ENCODE results near the gene PRDM12. TPM values are rescaled to one million over a fixed set of nuclear protein-coding genes. Genes with fewer than 3 reads are reported as not detected.

The PRDM12 gene
- polyA plus RNA-seq, 1 donor (not counting 4 experiments of a cell fraction or from before 2014, with no cell fraction given), result not detected

- no peaks in the 10 kb centered on the region for H3K9me3 ChIP-seq (ENCODE audit: control insufficient read depth, low read depth, low read length)
- H3K9ac ChIP-seq (ENCODE audit: control insufficient read depth, extremely low read depth, insufficient read depth, low read length), result no peak overlapping the region
- H3K27me3 ChIP-seq (ENCODE audit: control insufficient read depth, extremely low read depth, insufficient read depth, low read length), result no peaks in the 10 kb centered on the region
- H3K79me2 ChIP-seq (ENCODE audit: control insufficient read depth, insufficient read depth, low read length), result no peaks in the 10 kb centered on the region
- no peak overlapping the region for H3K27ac ChIP-seq (ENCODE audit: control insufficient read depth, insufficient read depth, low read length)
- TF ChIP-seq EZH2 (IDR thresholded peaks at IDR 0.05; ENCODE audit: low read length) (no peak), CTCF (optimal IDR thresholded peaks at IDR 0.05 in 1 of 3, IDR thresholded peaks at IDR 0.05 in 1 of 3, conservative IDR thresholded peaks at IDR 0.05 in 1 of 3; ENCODE audit: extremely low read depth in 1 of 3, insufficient read depth in 2 of 3, low read length in 3 of 3) (no peak)
- H2AFZ ChIP-seq (ENCODE audit: control insufficient read depth, low read length), result no peak overlapping the region
- no peak overlapping the region for H3K4me3 ChIP-seq (ENCODE audit: control insufficient read depth in 2 of 3, extremely low read depth in 1 of 3, insufficient read depth in 2 of 3, low read depth in 1 of 3, low read length in 3 of 3)
- dilution Hi-C loops (cut with MboI; ENCODE audit: extremely low pct_ligation_motif_present, low sequenced_read_pairs), result no loop called here
- FAIRE-seq, result no peak
- H3K4me2 ChIP-seq (ENCODE audit: control insufficient read depth, extremely low read depth, insufficient read depth, low read depth, low read length), result no peak overlapping the region
- H3K36me3 ChIP-seq (ENCODE audit: control insufficient read depth in 2 of 2, extremely low read depth in 1 of 2, insufficient read depth in 2 of 2, low read length in 2 of 2), result peaks cover 42 to 54% of the 10 kb centered on the region in 2 experiments
- H4K20me1 ChIP-seq (ENCODE audit: control insufficient read depth, extremely low read depth, insufficient read depth, low read length), result peaks cover 3% of the 10 kb centered on the region
- H3K4me1 ChIP-seq (ENCODE audit: control insufficient read depth, extremely low read depth, insufficient read depth, low read length), result no peaks in the 10 kb centered on the region
- H3K9me1 ChIP-seq (ENCODE audit: control insufficient read depth, extremely low read depth, insufficient read depth, low read length), result no peaks in the 10 kb centered on the region
- DNase-seq (ENCODE audit: low read depth, low spot score), result no peak
These were observed 40.9 kb upstream of the PRDM12 start for GRCh38 chr9:130623466-130623865.

- H3K79me2 ChIP-seq (ENCODE audit: control insufficient read depth, insufficient read depth, low read length), result no peaks in the 10 kb centered on the region
- TF ChIP-seq CTCF (optimal IDR thresholded peaks at IDR 0.05 in 1 of 3, IDR thresholded peaks at IDR 0.05 in 1 of 3, conservative IDR thresholded peaks at IDR 0.05 in 1 of 3; ENCODE audit: extremely low read depth in 1 of 3, insufficient read depth in 2 of 3, low read length in 3 of 3) (no peak), EZH2 (IDR thresholded peaks at IDR 0.05; ENCODE audit: low read length) (no peak)
- no peak overlapping the region for H3K4me3 ChIP-seq (ENCODE audit: control insufficient read depth in 2 of 3, extremely low read depth in 1 of 3, insufficient read depth in 2 of 3, low read depth in 1 of 3, low read length in 3 of 3)
- H3K27me3 ChIP-seq (ENCODE audit: control insufficient read depth, extremely low read depth, insufficient read depth, low read length), result no peaks in the 10 kb centered on the region
- peaks cover 38 to 49% of the 10 kb centered on the region in 2 experiments for H3K36me3 ChIP-seq (ENCODE audit: control insufficient read depth in 2 of 2, extremely low read depth in 1 of 2, insufficient read depth in 2 of 2, low read length in 2 of 2)
- H4K20me1 ChIP-seq (ENCODE audit: control insufficient read depth, extremely low read depth, insufficient read depth, low read length), result peaks cover 3% of the 10 kb centered on the region
- dilution Hi-C loops (cut with MboI; ENCODE audit: extremely low pct_ligation_motif_present, low sequenced_read_pairs), result no loop called here
- no peak overlapping the region for H3K4me2 ChIP-seq (ENCODE audit: control insufficient read depth, extremely low read depth, insufficient read depth, low read depth, low read length)
- FAIRE-seq (no peak), DNase-seq (ENCODE audit: low read depth, low spot score) (no peak)
- H2AFZ ChIP-seq (ENCODE audit: control insufficient read depth, low read length), result no peak overlapping the region
- no peak overlapping the region for H3K27ac ChIP-seq (ENCODE audit: control insufficient read depth, insufficient read depth, low read length)
- H3K9me1 ChIP-seq (ENCODE audit: control insufficient read depth, extremely low read depth, insufficient read depth, low read length), result no peaks in the 10 kb centered on the region
- no peaks in the 10 kb centered on the region for H3K4me1 ChIP-seq (ENCODE audit: control insufficient read depth, extremely low read depth, insufficient read depth, low read length)
- no peaks in the 10 kb centered on the region for H3K9me3 ChIP-seq (ENCODE audit: control insufficient read depth, low read depth, low read length)
- H3K9ac ChIP-seq (ENCODE audit: control insufficient read depth, extremely low read depth, insufficient read depth, low read length), result no peak overlapping the region
These were observed 40.2 kb upstream of the PRDM12 start for GRCh38 chr9:130624154-130624553.
